SK-N-SH treated with all-trans-retinoic acid at 6 μM for 48 hours (cell line): Measurements from ENCODE around the gene OCA2.

Source experiments
- ATAC-seq: fragments of 200-7000 bp; cut with Tn5 transposase; 3 replicates; pipeline ENCODE4 v1.9.1; 2020; ENCODE audit warnings: mild to moderate bottlenecking, moderate library complexity
- BACH2 ChIP-seq: fragments of 250-450 bp; sonication (Bioruptor Pico); IDR thresholded peaks from 2 replicates; pipeline ENCODE4 v1.9.0; 2021; ENCODE audit warnings: mild to moderate bottlenecking, borderline replicate concordance
- CSDC2 ChIP-seq: fragments of 250-450 bp; sonication (Bioruptor Pico); IDR thresholded peaks from 2 replicates; pipeline ENCODE4 v1.5.0; 2020; ENCODE audit warnings: mild to moderate bottlenecking, moderate library complexity
- ESRRG ChIP-seq: fragments of 250-450 bp; sonication (Bioruptor Pico); IDR thresholded peaks from 2 replicates; pipeline ENCODE4 v1.6.1; 2021; ENCODE audit warnings: mild to moderate bottlenecking
- GLIS3 ChIP-seq: fragments of 250-450 bp; sonication (Bioruptor Pico); IDR thresholded peaks from 2 replicates; pipeline ENCODE4 v1.5.0; 2020; ENCODE audit warnings: mild to moderate bottlenecking, moderate library complexity
- ISL1 ChIP-seq: fragments of 250-450 bp; sonication (Bioruptor Pico); IDR thresholded peaks from 2 replicates; pipeline ENCODE4 v2.1.2; 2022; ENCODE audit warnings: mild to moderate bottlenecking, moderate library complexity
- OSR1 ChIP-seq: fragments of 250-450 bp; sonication (Bioruptor Pico); IDR thresholded peaks from 2 replicates; pipeline ENCODE4 v1.8.0; 2022; ENCODE audit warnings: moderate library complexity, mild to moderate bottlenecking, inconsistent platforms
- SNAI2 ChIP-seq: fragments of 250-450 bp; sonication (Bioruptor Pico); IDR thresholded peaks from 2 replicates; pipeline ENCODE4 v1.5.0; 2020; ENCODE audit warnings: mild to moderate bottlenecking, moderate library complexity
- TCF4 ChIP-seq: fragments of 250-450 bp; sonication (Bioruptor Pico); IDR thresholded peaks from 2 replicates; pipeline ENCODE4 v1.8.0; 2021; ENCODE audit warnings: mild to moderate bottlenecking, moderate library complexity, borderline replicate concordance
- TOX ChIP-seq: fragments of 250-450 bp; sonication (Bioruptor Pico); IDR thresholded peaks from 2 replicates; pipeline ENCODE4 v1.8.0; 2021; ENCODE audit warnings: mild to moderate bottlenecking, moderate library complexity, borderline replicate concordance
- ZC3H10 ChIP-seq: fragments of 250-450 bp; sonication (Bioruptor Pico); IDR thresholded peaks from 2 replicates; pipeline ENCODE4 v1.5.1; 2021; ENCODE audit warnings: mild to moderate bottlenecking, moderate library complexity
- ZFP3 ChIP-seq: fragments of 250-450 bp; sonication (Bioruptor Pico); IDR thresholded peaks from 2 replicates; pipeline ENCODE4 v1.5.0; 2020; ENCODE audit warnings: mild to moderate bottlenecking, moderate library complexity
- ZFP30 ChIP-seq: fragments of 450-650 bp; formaldehyde crosslinking; IDR thresholded peaks from 2 replicates; pipeline ENCODE4 v1.5.0; 2022; ENCODE audit warnings: mild to moderate bottlenecking, moderate library complexity
- ZNF565 ChIP-seq: fragments of 450-650 bp; formaldehyde crosslinking; conservative IDR thresholded peaks from 2 replicates; pipeline ENCODE4 v1.5.0; 2020; ENCODE audit warnings: low read depth, mild to moderate bottlenecking, moderate library complexity
- ZNF70 ChIP-seq: fragments of 450-650 bp; formaldehyde crosslinking; IDR thresholded peaks from 2 replicates; pipeline ENCODE4 v1.5.0; 2020; ENCODE audit warnings: mild to moderate bottlenecking, moderate library complexity
- ZNF8 ChIP-seq: fragments of 450-650 bp; formaldehyde crosslinking; IDR thresholded peaks from 2 replicates; pipeline ENCODE4 v1.5.0; 2020; ENCODE audit warnings: mild to moderate bottlenecking, moderate library complexity
- TF ChIP-seq, protein P1 (sequence below): fragments of 250-450 bp; sonication (Bioruptor Pico); IDR thresholded peaks from 2 replicates; pipeline ENCODE4 v1.5.1; 2021; ENCODE audit warnings: mild to moderate bottlenecking, moderate library complexity
- TF ChIP-seq, protein P2 (sequence below): fragments of 250-450 bp; sonication (Bioruptor Pico); IDR thresholded peaks from 2 replicates; pipeline ENCODE4 v1.5.1; 2020; ENCODE audit warnings: low read depth, mild to moderate bottlenecking, moderate library complexity
- TF ChIP-seq, protein P3 (sequence below): fragments of 250-450 bp; sonication (Bioruptor Pico); IDR thresholded peaks from 2 replicates; pipeline ENCODE4 v1.8.0; 2021; ENCODE audit warnings: low read depth, mild to moderate bottlenecking, moderate library complexity, borderline replicate concordance
- TF ChIP-seq, protein P4 (sequence below): fragments of 250-450 bp; sonication (Bioruptor Pico); IDR thresholded peaks from 2 replicates; pipeline ENCODE4 v1.8.0; 2020; ENCODE audit warnings: mild to moderate bottlenecking, moderate library complexity, borderline replicate concordance
- TF ChIP-seq, protein P5 (sequence below): fragments of 250-450 bp; sonication (Bioruptor Pico); IDR thresholded peaks from 2 replicates; pipeline ENCODE4 v1.5.0; 2020; ENCODE audit warnings: mild to moderate bottlenecking, moderate library complexity

OCA2 gene

DNA sequence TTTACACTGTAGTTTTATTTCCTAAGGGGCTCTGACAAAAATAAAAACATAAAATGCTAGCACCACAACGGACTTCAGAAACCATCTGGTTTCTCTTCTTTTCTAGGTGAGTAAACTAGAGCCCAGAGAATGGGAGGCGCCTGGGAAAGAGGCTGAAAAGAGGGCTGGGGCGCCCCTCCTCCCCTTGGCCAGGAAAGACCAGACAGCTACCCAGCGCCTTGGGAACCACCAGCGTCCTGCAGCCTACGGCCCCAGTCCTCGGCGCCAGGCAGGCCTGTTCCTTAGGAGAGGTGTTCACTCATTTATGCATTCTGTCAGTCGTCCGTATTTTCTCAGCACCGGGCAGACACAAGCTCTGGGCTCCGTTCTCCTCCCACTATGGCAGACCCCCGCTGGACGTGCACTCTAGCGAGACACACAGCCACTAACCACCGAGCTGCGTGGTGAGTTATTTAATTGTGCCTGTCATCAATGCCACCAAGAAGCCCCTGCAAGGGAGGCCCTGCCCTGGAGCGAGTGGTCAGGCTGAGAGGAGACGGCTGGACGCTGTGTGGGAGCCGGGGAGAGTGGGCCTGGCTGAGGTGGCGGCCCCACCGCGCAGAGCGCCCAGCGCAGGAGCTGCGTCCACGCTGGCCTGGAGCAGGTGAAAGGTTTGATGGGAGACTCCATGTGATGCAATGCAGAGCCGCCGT, 294.4 kb downstream of the OCA2 start:
- no peak for ATAC-seq
- TF ChIP-seq TOX (CRISPR knock-in tag), result no peak
- TF ChIP-seq, protein P1, sequence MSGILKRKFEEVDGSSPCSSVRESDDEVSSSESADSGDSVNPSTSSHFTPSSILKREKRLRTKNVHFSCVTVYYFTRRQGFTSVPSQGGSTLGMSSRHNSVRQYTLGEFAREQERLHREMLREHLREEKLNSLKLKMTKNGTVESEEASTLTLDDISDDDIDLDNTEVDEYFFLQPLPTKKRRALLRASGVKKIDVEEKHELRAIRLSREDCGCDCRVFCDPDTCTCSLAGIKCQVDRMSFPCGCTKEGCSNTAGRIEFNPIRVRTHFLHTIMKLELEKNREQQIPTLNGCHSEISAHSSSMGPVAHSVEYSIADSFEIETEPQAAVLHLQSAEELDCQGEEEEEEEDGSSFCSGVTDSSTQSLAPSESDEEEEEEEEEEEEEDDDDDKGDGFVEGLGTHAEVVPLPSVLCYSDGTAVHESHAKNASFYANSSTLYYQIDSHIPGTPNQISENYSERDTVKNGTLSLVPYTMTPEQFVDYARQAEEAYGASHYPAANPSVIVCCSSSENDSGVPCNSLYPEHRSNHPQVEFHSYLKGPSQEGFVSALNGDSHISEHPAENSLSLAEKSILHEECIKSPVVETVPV (CRISPR knock-in tag), result no peak
- no peak for TF ChIP-seq ZNF70 (CRISPR knock-in tag)
- TF ChIP-seq, all 23 proteins: peak for 0

DNA sequence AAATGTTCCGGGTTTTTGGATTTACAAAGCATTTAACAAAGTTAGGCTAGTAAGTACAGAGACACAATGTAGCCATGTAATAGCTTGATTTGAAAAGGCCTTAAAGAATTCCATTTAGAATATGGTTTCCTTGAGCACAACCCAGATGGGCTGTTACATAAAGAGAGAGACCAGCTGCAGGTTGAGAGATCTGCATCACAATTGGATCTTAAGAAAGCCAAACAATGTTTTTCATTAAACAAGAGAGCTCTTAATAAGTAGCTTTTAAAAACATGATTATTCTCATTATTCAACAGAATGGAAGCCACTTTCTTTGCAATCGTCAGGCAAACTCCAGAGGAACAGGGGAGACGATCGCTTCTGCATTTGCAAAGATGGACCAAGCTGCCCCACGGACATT, 300.3 kb downstream of the OCA2 start:
- ATAC-seq, result no peak
- TF ChIP-seq, protein P2, sequence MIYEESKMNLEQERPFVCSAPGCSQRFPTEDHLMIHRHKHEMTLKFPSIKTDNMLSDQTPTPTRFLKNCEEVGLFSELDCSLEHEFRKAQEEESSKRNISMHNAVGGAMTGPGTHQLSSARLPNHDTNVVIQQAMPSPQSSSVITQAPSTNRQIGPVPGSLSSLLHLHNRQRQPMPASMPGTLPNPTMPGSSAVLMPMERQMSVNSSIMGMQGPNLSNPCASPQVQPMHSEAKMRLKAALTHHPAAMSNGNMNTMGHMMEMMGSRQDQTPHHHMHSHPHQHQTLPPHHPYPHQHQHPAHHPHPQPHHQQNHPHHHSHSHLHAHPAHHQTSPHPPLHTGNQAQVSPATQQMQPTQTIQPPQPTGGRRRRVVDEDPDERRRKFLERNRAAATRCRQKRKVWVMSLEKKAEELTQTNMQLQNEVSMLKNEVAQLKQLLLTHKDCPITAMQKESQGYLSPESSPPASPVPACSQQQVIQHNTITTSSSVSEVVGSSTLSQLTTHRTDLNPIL (CRISPR knock-in tag), result no peak
- TF ChIP-seq TOX (CRISPR knock-in tag), result no peak
- TF ChIP-seq, protein P3, sequence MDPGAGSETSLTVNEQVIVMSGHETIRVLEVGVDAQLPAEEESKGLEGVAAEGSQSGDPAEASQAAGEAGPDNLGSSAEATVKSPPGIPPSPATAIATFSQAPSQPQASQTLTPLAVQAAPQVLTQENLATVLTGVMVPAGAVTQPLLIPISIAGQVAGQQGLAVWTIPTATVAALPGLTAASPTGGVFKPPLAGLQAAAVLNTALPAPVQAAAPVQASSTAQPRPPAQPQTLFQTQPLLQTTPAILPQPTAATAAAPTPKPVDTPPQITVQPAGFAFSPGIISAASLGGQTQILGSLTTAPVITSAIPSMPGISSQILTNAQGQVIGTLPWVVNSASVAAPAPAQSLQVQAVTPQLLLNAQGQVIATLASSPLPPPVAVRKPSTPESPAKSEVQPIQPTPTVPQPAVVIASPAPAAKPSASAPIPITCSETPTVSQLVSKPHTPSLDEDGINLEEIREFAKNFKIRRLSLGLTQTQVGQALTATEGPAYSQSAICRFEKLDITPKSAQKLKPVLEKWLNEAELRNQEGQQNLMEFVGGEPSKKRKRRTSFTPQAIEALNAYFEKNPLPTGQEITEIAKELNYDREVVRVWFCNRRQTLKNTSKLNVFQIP (CRISPR knock-in tag), result no peak
- no peak for TF ChIP-seq ZFP30 (CRISPR knock-in tag)
- no peak for TF ChIP-seq CSDC2 (CRISPR knock-in tag)
- TF ChIP-seq ZNF8 (CRISPR knock-in tag), result no peak
- no peak for TF ChIP-seq ZC3H10

DNA sequence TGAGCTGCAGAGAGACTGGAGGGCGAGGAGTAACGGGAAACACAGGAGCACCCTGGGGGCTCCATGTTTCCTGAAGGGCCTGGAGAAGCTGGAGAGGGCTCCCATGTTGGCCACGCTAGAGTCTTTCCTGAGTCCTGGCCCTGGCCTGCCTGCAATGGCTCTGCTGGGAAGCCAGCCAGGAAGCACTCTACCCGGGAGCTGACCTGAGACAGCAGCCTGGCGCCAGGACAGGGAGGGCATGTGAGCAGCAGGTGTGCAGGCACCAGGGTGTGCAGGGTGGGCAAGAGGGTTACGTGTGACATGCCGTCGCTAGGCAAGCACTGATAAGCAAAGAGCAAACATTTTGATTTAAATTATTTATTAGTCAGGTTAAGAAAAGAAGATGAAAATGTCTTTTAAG, 301.4 kb downstream of the OCA2 start:
- ATAC-seq, result no peak
- TF ChIP-seq, protein P4, sequence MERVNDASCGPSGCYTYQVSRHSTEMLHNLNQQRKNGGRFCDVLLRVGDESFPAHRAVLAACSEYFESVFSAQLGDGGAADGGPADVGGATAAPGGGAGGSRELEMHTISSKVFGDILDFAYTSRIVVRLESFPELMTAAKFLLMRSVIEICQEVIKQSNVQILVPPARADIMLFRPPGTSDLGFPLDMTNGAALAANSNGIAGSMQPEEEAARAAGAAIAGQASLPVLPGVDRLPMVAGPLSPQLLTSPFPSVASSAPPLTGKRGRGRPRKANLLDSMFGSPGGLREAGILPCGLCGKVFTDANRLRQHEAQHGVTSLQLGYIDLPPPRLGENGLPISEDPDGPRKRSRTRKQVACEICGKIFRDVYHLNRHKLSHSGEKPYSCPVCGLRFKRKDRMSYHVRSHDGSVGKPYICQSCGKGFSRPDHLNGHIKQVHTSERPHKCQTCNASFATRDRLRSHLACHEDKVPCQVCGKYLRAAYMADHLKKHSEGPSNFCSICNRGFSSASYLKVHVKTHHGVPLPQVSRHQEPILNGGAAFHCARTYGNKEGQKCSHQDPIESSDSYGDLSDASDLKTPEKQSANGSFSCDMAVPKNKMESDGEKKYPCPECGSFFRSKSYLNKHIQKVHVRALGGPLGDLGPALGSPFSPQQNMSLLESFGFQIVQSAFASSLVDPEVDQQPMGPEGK, result no peak
- TF ChIP-seq ZC3H10 (no peak), OSR1 (CRISPR knock-in tag) (no peak), ESRRG (CRISPR knock-in tag) (no peak), ZFP3 (CRISPR knock-in tag) (no peak), ZFP30 (CRISPR knock-in tag) (no peak), ZNF565 (CRISPR knock-in tag) (no peak), SNAI2 (CRISPR knock-in tag) (no peak), TCF4 (CRISPR knock-in tag) (no peak), CSDC2 (CRISPR knock-in tag) (no peak), ISL1 (CRISPR knock-in tag) (no peak), BACH2 (CRISPR knock-in tag) (no peak)

GRCh38 chr15:27796405-27797320, 302.5 kb downstream of the OCA2 start:
- no peak for ATAC-seq
- TF ChIP-seq BACH2 (CRISPR knock-in tag) (no peak), ZC3H10 (no peak), ISL1 (CRISPR knock-in tag) (no peak), TCF4 (CRISPR knock-in tag) (no peak), GLIS3 (CRISPR knock-in tag) (no peak), ESRRG (CRISPR knock-in tag) (no peak), ZFP30 (CRISPR knock-in tag) (no peak), CSDC2 (CRISPR knock-in tag) (no peak)
- TF ChIP-seq, protein P5, sequence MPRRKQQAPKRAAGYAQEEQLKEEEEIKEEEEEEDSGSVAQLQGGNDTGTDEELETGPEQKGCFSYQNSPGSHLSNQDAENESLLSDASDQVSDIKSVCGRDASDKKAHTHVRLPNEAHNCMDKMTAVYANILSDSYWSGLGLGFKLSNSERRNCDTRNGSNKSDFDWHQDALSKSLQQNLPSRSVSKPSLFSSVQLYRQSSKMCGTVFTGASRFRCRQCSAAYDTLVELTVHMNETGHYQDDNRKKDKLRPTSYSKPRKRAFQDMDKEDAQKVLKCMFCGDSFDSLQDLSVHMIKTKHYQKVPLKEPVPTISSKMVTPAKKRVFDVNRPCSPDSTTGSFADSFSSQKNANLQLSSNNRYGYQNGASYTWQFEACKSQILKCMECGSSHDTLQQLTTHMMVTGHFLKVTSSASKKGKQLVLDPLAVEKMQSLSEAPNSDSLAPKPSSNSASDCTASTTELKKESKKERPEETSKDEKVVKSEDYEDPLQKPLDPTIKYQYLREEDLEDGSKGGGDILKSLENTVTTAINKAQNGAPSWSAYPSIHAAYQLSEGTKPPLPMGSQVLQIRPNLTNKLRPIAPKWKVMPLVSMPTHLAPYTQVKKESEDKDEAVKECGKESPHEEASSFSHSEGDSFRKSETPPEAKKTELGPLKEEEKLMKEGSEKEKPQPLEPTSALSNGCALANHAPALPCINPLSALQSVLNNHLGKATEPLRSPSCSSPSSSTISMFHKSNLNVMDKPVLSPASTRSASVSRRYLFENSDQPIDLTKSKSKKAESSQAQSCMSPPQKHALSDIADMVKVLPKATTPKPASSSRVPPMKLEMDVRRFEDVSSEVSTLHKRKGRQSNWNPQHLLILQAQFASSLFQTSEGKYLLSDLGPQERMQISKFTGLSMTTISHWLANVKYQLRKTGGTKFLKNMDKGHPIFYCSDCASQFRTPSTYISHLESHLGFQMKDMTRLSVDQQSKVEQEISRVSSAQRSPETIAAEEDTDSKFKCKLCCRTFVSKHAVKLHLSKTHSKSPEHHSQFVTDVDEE (CRISPR knock-in tag), result no peak
- TF ChIP-seq, protein P4, result no peak
- TF ChIP-seq, protein P1 (CRISPR knock-in tag), result no peak
